Astrocyte (in vitro differentiated cells and primary cell): ENCODE data around the gene PRKAG2.

ENCODE experiments used
- CTCF ChIP-seq: IDR thresholded peaks from 2 replicates; pipeline ENCODE4 v1.5.1; 2011; ENCODE audit warnings: low read depth, mild to moderate bottlenecking, inconsistent platforms, low read length, moderate library complexity; ENCODE audit not compliant: insufficient read depth
- EZH2 ChIP-seq: IDR thresholded peaks from 2 replicates; pipeline ENCODE4 v1.6.1; 2012; ENCODE audit warnings: mild to moderate bottlenecking, low read length, inconsistent platforms; ENCODE audit not compliant: insufficient read depth

GRCh38 chr7:151709141-151710038, 167.5 kb downstream of the PRKAG2 start:
- TF ChIP-seq CTCF (no peak), EZH2 (no peak)
